ENCODE results near the gene GLB1L3. TPM values are rescaled to one million over a fixed set of nuclear protein-coding genes. Genes with fewer than 3 reads are reported as not detected.

GLB1L3 gene
- total RNA-seq, 1 experiment from 2014 or later: not detected

DNA sequence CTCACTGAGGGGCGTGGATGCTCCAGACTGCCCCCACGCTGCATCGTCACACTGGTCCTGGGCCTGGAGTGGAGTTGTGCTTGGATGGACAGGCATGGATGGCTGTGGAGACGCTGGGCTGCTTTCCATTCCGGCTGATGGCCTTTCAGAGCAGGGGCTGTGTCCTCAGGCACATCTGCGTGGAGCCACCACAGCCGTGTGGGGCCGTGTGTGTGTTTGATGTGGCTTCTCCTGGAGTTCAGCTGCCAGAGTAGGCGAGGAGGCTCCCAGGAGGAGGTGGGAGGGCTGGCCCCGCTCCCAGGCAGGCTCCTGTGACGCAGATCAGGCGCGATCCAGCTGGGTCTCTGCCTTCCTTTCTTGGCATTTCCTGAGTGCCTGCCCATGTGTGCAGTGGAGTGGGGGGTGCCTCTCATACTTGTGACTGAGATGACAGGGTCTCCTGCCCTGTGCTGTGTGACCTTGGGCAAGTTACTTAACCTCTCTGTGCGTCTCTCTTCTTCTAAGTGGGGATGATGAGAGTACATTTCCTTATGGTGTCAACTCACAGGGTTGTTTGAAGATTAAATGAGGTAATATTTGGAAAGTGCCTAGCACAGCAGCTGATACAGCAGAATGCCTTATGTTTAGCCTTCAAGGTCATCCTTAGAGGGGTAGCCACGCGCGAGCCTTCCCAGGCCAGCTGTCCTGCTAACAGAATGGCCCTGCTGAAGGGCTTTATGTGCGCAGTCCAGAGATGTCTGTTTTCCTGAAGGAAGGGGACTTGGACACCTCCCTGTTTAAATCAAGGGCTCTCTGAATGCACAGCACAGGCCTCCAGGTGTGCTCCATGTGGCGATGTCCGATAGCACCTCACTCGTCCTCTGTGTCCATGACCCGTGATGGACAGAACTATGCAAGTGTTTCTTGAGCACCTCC, 89.1 kb downstream of the GLB1L3 start:
- no TSS peak for BruUV-seq (replicated peaks)
- Mint-ChIP-seq H3K4me1 (ENCODE audit: low read depth, unreplicated experiment) (no peaks in the 10 kb centered on the region), H3K27ac (ENCODE audit: unreplicated experiment) (no peak overlapping the region), H3K27me3 (ENCODE audit: insufficient read depth, unreplicated experiment) (no peaks in the 10 kb centered on the region), H3K4me3 (ENCODE audit: unreplicated experiment) (no peak overlapping the region), H3K36me3 (ENCODE audit: insufficient read depth, unreplicated experiment) (no peaks in the 10 kb centered on the region), H3K9me3 (ENCODE audit: unreplicated experiment) (no peaks in the 10 kb centered on the region)
- ChIA-PET POLR2A (no interaction called here), CTCF (no interaction called here)
- TF ChIP-seq CTCF (IDR thresholded peaks at IDR 0.05; ENCODE audit: insufficient read depth in 1 of 2, low read depth in 1 of 2, low read length in 1 of 2, severe bottlenecking in 1 of 2, unreplicated experiment in 1 of 2): no peak
- no peaks in the 10 kb centered on the region for H3K36me3 ChIP-seq (ENCODE audit: control insufficient read depth, insufficient read depth, low read length)
- no peaks in the 10 kb centered on the region for H3K27me3 ChIP-seq (replicated peaks; ENCODE audit: control insufficient read depth, insufficient read depth, low read length)
- DNase-seq: no peak
- H3K4me3 ChIP-seq (ENCODE audit: low read depth, low read length): no peak overlapping the region
- no peaks in the 10 kb centered on the region for H3K9me3 ChIP-seq
- H3K4me1 ChIP-seq: no peaks in the 10 kb centered on the region
- intact Hi-C loops (cut with micrococcal nuclease; ENCODE audit: unreplicated experiment): no loop called here

DNA sequence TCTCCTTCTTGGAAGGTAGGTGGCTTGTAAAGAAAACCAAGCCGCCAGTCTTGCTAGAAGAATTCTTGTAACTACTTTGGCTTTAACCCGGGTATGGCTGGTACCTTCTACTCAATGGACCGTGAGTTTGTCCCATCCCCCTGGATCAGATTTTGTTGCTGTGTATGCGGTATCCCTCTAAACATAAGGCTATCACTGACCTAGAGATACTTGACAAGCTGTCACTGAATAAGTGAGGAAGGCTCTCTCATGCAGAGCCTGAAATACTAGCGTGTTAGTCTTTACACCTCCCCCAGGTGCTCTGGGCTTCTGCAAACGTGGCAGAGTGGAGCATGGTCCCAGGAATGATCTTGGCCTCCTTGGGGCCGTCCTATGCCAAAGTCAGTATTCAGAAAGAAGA, 90.1 kb downstream of the GLB1L3 start:
- Mint-ChIP-seq H3K27me3 (ENCODE audit: insufficient read depth, unreplicated experiment) (no peaks in the 10 kb centered on the region), H3K4me1 (ENCODE audit: low read depth, unreplicated experiment) (no peaks in the 10 kb centered on the region), H3K4me3 (ENCODE audit: unreplicated experiment) (no peak overlapping the region), H3K9me3 (ENCODE audit: unreplicated experiment) (no peaks in the 10 kb centered on the region), H3K36me3 (ENCODE audit: insufficient read depth, unreplicated experiment) (no peaks in the 10 kb centered on the region), H3K27ac (ENCODE audit: unreplicated experiment) (no peak overlapping the region)
- TF ChIP-seq CTCF (IDR thresholded peaks at IDR 0.05; ENCODE audit: insufficient read depth in 1 of 2, low read depth in 1 of 2, low read length in 1 of 2, severe bottlenecking in 1 of 2, unreplicated experiment in 1 of 2): no peak
- DNase-seq: no peak
- Histone ChIP-seq H3K4me3 (ENCODE audit: low read depth, low read length) (no peak overlapping the region), H3K4me1 (no peaks in the 10 kb centered on the region), H3K36me3 (ENCODE audit: control insufficient read depth, insufficient read depth, low read length) (no peaks in the 10 kb centered on the region), H3K27me3 (replicated peaks; ENCODE audit: control insufficient read depth, insufficient read depth, low read length) (no peaks in the 10 kb centered on the region), H3K9me3 (no peaks in the 10 kb centered on the region)
- intact Hi-C loops (cut with micrococcal nuclease; ENCODE audit: unreplicated experiment): no loop called here
- ChIA-PET POLR2A (no interaction called here), CTCF (no interaction called here)
- no TSS peak for BruUV-seq (replicated peaks)

GRCh38 chr11:134367781-134368180, 91.6 kb downstream of the GLB1L3 start:
- Histone ChIP-seq H3K9me3 (no peaks in the 10 kb centered on the region), H3K36me3 (ENCODE audit: control insufficient read depth, insufficient read depth, low read length) (no peaks in the 10 kb centered on the region), H3K4me3 (ENCODE audit: low read depth, low read length) (no peak overlapping the region), H3K27me3 (replicated peaks; ENCODE audit: control insufficient read depth, insufficient read depth, low read length) (no peaks in the 10 kb centered on the region), H3K4me1 (no peaks in the 10 kb centered on the region)
- H3K4me1 Mint-ChIP-seq (ENCODE audit: low read depth, unreplicated experiment): no peaks in the 10 kb centered on the region
- H3K27ac Mint-ChIP-seq (ENCODE audit: unreplicated experiment): no peak overlapping the region
- intact Hi-C loops (cut with micrococcal nuclease; ENCODE audit: unreplicated experiment): no loop called here
- H3K4me3 Mint-ChIP-seq (ENCODE audit: unreplicated experiment): no peak overlapping the region
- no peaks in the 10 kb centered on the region for H3K27me3 Mint-ChIP-seq (ENCODE audit: insufficient read depth, unreplicated experiment)
- POLR2A ChIA-PET: no interaction called here
- DNase-seq: no peak
- no peaks in the 10 kb centered on the region for H3K36me3 Mint-ChIP-seq (ENCODE audit: insufficient read depth, unreplicated experiment)
- no TSS peak for BruUV-seq (replicated peaks)
- CTCF ChIA-PET: no interaction called here
- H3K9me3 Mint-ChIP-seq (ENCODE audit: unreplicated experiment): no peaks in the 10 kb centered on the region
- no peak for TF ChIP-seq CTCF (IDR thresholded peaks at IDR 0.05; ENCODE audit: insufficient read depth in 1 of 2, low read depth in 1 of 2, low read length in 1 of 2, severe bottlenecking in 1 of 2, unreplicated experiment in 1 of 2)

Other genes with a start within 250 kb of the GLB1L3 start
- 0.65 and 1.5 TPM in 2 replicates for gene JAM3, start 207.3 kb upstream of the GLB1L3 start, total RNA-seq (2022)
- 97.8 and 108 TPM in 2 replicates for gene NCAPD3, start 52.4 kb upstream of the GLB1L3 start, total RNA-seq (2022)
- 71.4 and 78.1 TPM in 2 replicates for gene VPS26B, start 51.7 kb upstream of the GLB1L3 start, total RNA-seq (2022)
- gene THYN1, start 23.0 kb upstream of the GLB1L3 start, total RNA-seq (2022): 88.3 and 94.5 TPM in 2 replicates
- 48.7 and 52.0 TPM in 2 replicates for gene ACAD8, start 22.8 kb upstream of the GLB1L3 start, total RNA-seq (2022)
- gene GLB1L2, start 55.6 kb downstream of the GLB1L3 start, total RNA-seq (2022): 15.8 TPM in 2 replicates
- gene B3GAT1, start 135.9 kb downstream of the GLB1L3 start, total RNA-seq (2022): 0.11 TPM in 1 of 2 replicates, not detected in the other

All from Caco-2 (cell line).